Activated naive CD8-positive, alpha-beta T cell treated with anti-CD3 and anti-CD28 coated beads for 36 hours (primary cell): ENCODE data around the gene IQGAP2. TPM values are rescaled to one million over a fixed set of nuclear protein-coding genes. Genes with fewer than 3 reads are reported as not detected.
"Not testable (repeated sequence)": the region's sequence is repeated elsewhere in the genome, so short reads cannot be mapped to it uniquely, and the experiment has no call there.

ENCODE experiments used
- DNase-seq: peaks from one replicate; pipeline ENCODE4 v3.0.0; 2021
- H3K27ac Mint-ChIP-seq: one replicate; pipeline ENCODE4 v1.8.0; 2022; ENCODE audit warnings: mild to moderate bottlenecking, moderate library complexity, mixed read lengths
- H3K27me3 Mint-ChIP-seq: one replicate; pipeline ENCODE4 v1.8.0; 2022; ENCODE audit warnings: mild to moderate bottlenecking, mixed read lengths
- H3K36me3 Mint-ChIP-seq: one replicate; pipeline ENCODE4 v1.8.0; 2021; ENCODE audit warnings: mild to moderate bottlenecking, mixed read lengths
- H3K4me1 Mint-ChIP-seq: one replicate; pipeline ENCODE4 v1.8.0; 2021; ENCODE audit warnings: mixed read lengths
- H3K4me3 Mint-ChIP-seq: one replicate; pipeline ENCODE4 v1.8.0; 2022; ENCODE audit warnings: mild to moderate bottlenecking, moderate library complexity, mixed read lengths
- H3K9me3 Mint-ChIP-seq: one replicate; pipeline ENCODE4 v1.8.0; 2022; ENCODE audit warnings: mixed read lengths
- total RNA-seq, 2 experiments: library from RNA; stranded (reverse); gene quantifications; one replicate each; pipeline ENCODE4 v1.2.3, GENCODE V29; 2021

IQGAP2 gene
- total RNA-seq: 10 to 100 TPM; 30.3 to 30.6 TPM

GRCh38 chr5:76402886-76403765 lies at the start of gene IQGAP2:
IQGAP2 (plus strand) TSS chr5:76403285; CDS start chr5:76403546, 261 bp downstream.
- peaks cover 3% of the 10 kb centered on the region for H3K36me3 Mint-ChIP-seq

GRCh38 chr5:76356887-76357286 lies 46.2 kb upstream of the IQGAP2 start:
- no peak overlapping the region for H3K27ac Mint-ChIP-seq
- H3K4me1 Mint-ChIP-seq: no peaks in the 10 kb centered on the region
- H3K27me3 Mint-ChIP-seq: no peaks in the 10 kb centered on the region
- no peaks in the 10 kb centered on the region for H3K36me3 Mint-ChIP-seq
- H3K9me3 Mint-ChIP-seq: no peaks in the 10 kb centered on the region
- no peak overlapping the region for H3K4me3 Mint-ChIP-seq
- DNase-seq: no peak

More at GRCh38 chr5:76402886-76403765, at the start of gene IQGAP2:
- Mint-ChIP-seq H3K4me1 (peaks cover 45% of the 10 kb centered on the region), H3K27me3 (no peaks in the 10 kb centered on the region), H3K9me3 (no peaks in the 10 kb centered on the region), H3K27ac (peak within 1 kb of the TSS; percentile 98), H3K4me3 (peak within 1 kb of the TSS; percentile 95)
- DNase-seq: peak; percentile 86

- no peak for DNase-seq
- no peaks in the 10 kb centered on the region for H3K36me3 Mint-ChIP-seq
Measured at GRCh38 chr5:76363352-76364225, 39.5 kb upstream of the IQGAP2 start.

GRCh38 chr5:76364226-76364589 lies 38.9 kb upstream of the IQGAP2 start:
- H3K9me3 Mint-ChIP-seq: no peaks in the 10 kb centered on the region
- no peaks in the 10 kb centered on the region for H3K27me3 Mint-ChIP-seq
- H3K36me3 Mint-ChIP-seq: no peaks in the 10 kb centered on the region
- H3K27ac Mint-ChIP-seq: no peak overlapping the region
- no peak for DNase-seq
- H3K4me1 Mint-ChIP-seq: peaks cover 15% of the 10 kb centered on the region
- no peak overlapping the region for H3K4me3 Mint-ChIP-seq

More at GRCh38 chr5:76363352-76364225, 39.5 kb upstream of the IQGAP2 start:
- no peaks in the 10 kb centered on the region for H3K27me3 Mint-ChIP-seq
- no peak overlapping the region for H3K4me3 Mint-ChIP-seq
- no peak overlapping the region for H3K27ac Mint-ChIP-seq
- no peaks in the 10 kb centered on the region for H3K9me3 Mint-ChIP-seq
- H3K4me1 Mint-ChIP-seq: peaks cover 12% of the 10 kb centered on the region

- DNase-seq: no peak
- Mint-ChIP-seq H3K4me3 (no peak overlapping the region), H3K9me3 (no peaks in the 10 kb centered on the region), H3K4me1 (peaks cover 15% of the 10 kb centered on the region), H3K27me3 (no peaks in the 10 kb centered on the region), H3K36me3 (no peaks in the 10 kb centered on the region), H3K27ac (no peak overlapping the region)
Measured at GRCh38 chr5:76365561-76365960, 37.5 kb upstream of the IQGAP2 start.

GRCh38 chr5:76366596-76366995 lies 36.5 kb upstream of the IQGAP2 start:
- Mint-ChIP-seq H3K36me3 (no peaks in the 10 kb centered on the region), H3K27ac (no peak overlapping the region)

GRCh38 chr5:76367623-76368371 lies 35.3 kb upstream of the IQGAP2 start:
- Mint-ChIP-seq H3K27me3 (no peaks in the 10 kb centered on the region), H3K4me3 (no peak overlapping the region)

More at GRCh38 chr5:76366596-76366995, 36.5 kb upstream of the IQGAP2 start:
- Mint-ChIP-seq H3K4me1 (peaks cover 15% of the 10 kb centered on the region), H3K9me3 (no peaks in the 10 kb centered on the region), H3K27me3 (no peaks in the 10 kb centered on the region), H3K4me3 (no peak overlapping the region)
- no peak for DNase-seq

GRCh38 chr5:76368941-76369340 lies 34.1 kb upstream of the IQGAP2 start:
- no peak overlapping the region for H3K4me3 Mint-ChIP-seq
- H3K4me1 Mint-ChIP-seq: peaks cover 15% of the 10 kb centered on the region
- no peaks in the 10 kb centered on the region for H3K9me3 Mint-ChIP-seq
- no peaks in the 10 kb centered on the region for H3K27me3 Mint-ChIP-seq
- no peak overlapping the region for H3K27ac Mint-ChIP-seq
- H3K36me3 Mint-ChIP-seq: no peaks in the 10 kb centered on the region
- DNase-seq: no peak

More at GRCh38 chr5:76367623-76368371, 35.3 kb upstream of the IQGAP2 start:
- peaks cover 15% of the 10 kb centered on the region for H3K4me1 Mint-ChIP-seq
- H3K9me3 Mint-ChIP-seq: no peaks in the 10 kb centered on the region
- peak; percentile 14 for DNase-seq
- no peaks in the 10 kb centered on the region for H3K36me3 Mint-ChIP-seq
- peak overlapping the region; percentile 64 for H3K27ac Mint-ChIP-seq

- not testable (repeated sequence) for H3K36me3 Mint-ChIP-seq, H3K4me3 Mint-ChIP-seq, H3K9me3 Mint-ChIP-seq, H3K27me3 Mint-ChIP-seq, H3K27ac Mint-ChIP-seq
- H3K4me1 Mint-ChIP-seq: peaks cover 11% of the 10 kb centered on the region
- peak; percentile 14 for DNase-seq
Measured at GRCh38 chr5:76369668-76370067, 33.4 kb upstream of the IQGAP2 start.

- Mint-ChIP-seq H3K9me3 (no peaks in the 10 kb centered on the region), H3K4me1 (peaks cover 13% of the 10 kb centered on the region), H3K4me3 (no peak overlapping the region), H3K36me3 (no peaks in the 10 kb centered on the region), H3K27me3 (no peaks in the 10 kb centered on the region), H3K27ac (no peak overlapping the region)
- no peak for DNase-seq
Measured at GRCh38 chr5:76371960-76372322, 31.1 kb upstream of the IQGAP2 start.

GRCh38 chr5:76372323-76373054 lies 30.6 kb upstream of the IQGAP2 start:
- Mint-ChIP-seq H3K9me3 (no peaks in the 10 kb centered on the region), H3K4me3 (no peak overlapping the region), H3K27ac (no peak overlapping the region), H3K4me1 (peaks cover 13% of the 10 kb centered on the region), H3K27me3 (no peaks in the 10 kb centered on the region), H3K36me3 (no peaks in the 10 kb centered on the region)
- no peak for DNase-seq

GRCh38 chr5:76376148-76376865 lies 26.8 kb upstream of the IQGAP2 start:
- Mint-ChIP-seq H3K36me3 (no peaks in the 10 kb centered on the region), H3K9me3 (no peaks in the 10 kb centered on the region), H3K4me1 (peaks cover 10% of the 10 kb centered on the region), H3K4me3 (no peak overlapping the region), H3K27ac (no peak overlapping the region), H3K27me3 (no peaks in the 10 kb centered on the region)
- DNase-seq: no peak

- no peak for DNase-seq
- H3K36me3 Mint-ChIP-seq: no peaks in the 10 kb centered on the region
- peaks cover 10% of the 10 kb centered on the region for H3K4me1 Mint-ChIP-seq
- H3K4me3 Mint-ChIP-seq: no peak overlapping the region
- H3K27me3 Mint-ChIP-seq: no peaks in the 10 kb centered on the region
- no peaks in the 10 kb centered on the region for H3K9me3 Mint-ChIP-seq
- H3K27ac Mint-ChIP-seq: no peak overlapping the region
Measured at GRCh38 chr5:76376866-76377230, 26.2 kb upstream of the IQGAP2 start.

GRCh38 chr5:76378355-76378754 lies 24.7 kb upstream of the IQGAP2 start:
- H3K9me3 Mint-ChIP-seq: no peaks in the 10 kb centered on the region
- no peak for DNase-seq
- H3K4me3 Mint-ChIP-seq: no peak overlapping the region
- no peak overlapping the region for H3K27ac Mint-ChIP-seq
- peaks cover 10% of the 10 kb centered on the region for H3K4me1 Mint-ChIP-seq
- no peaks in the 10 kb centered on the region for H3K27me3 Mint-ChIP-seq
- no peaks in the 10 kb centered on the region for H3K36me3 Mint-ChIP-seq
